GM12873 (cell line): ENCODE results near the gene PEAR1.

Source experiments
- CTCF ChIP-seq: IDR thresholded peaks from 2 replicates; pipeline ENCODE4 v1.5.1; 2012; ENCODE audit warnings: low read depth, mild to moderate bottlenecking, moderate library complexity, low read length, control low read depth; ENCODE audit not compliant: insufficient read depth; ENCODE audit errors: missing control alignments

Gene PEAR1

GRCh38 chr1:156924478-156925153, 31.1 kb downstream of the PEAR1 start:
- TF ChIP-seq CTCF, result no peak

- no peak for TF ChIP-seq CTCF
Measured at GRCh38 chr1:156925154-156926010, 31.9 kb downstream of the PEAR1 start.

GRCh38 chr1:156926175-156926574, 32.7 kb downstream of the PEAR1 start:
- TF ChIP-seq CTCF, result no peak

GRCh38 chr1:156927215-156928042, 33.9 kb downstream of the PEAR1 start:
- TF ChIP-seq CTCF, result peak; percentile 61

- TF ChIP-seq CTCF, result no peak
Measured at GRCh38 chr1:156928043-156928602, 34.6 kb downstream of the PEAR1 start.

DNA sequence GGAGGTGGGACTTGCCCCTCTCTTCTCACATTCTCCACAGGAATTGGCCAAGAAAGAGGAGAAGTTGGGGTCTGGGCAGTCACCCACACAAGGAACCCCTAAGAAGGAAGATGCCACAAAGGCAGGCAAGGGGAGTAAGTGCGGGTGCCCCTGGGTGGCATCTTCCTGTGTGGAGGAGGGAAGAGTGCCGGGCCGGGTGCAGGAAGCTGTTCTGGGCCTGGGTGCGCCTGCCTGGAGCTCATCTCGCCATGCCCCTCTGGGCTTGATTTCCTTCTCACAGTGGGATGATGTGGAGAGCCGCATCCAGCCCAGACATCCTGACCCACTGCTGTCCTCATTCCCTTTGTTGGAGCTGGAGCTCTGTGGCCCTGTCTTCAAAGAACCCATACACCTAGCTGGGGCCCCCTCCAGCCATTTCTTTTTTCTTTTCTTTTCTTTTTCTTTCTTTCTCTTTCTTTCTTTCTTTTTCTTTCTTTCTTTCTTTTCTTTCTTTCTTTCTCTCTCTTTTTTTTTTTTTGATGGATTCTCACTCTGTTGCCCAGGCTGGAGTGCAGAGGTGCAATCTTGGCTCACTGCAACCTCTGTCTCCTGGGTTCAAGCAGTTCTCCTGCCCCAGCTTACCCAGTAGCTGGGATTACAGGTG, 36.2 kb downstream of the PEAR1 start:
- no peak for TF ChIP-seq CTCF

DNA sequence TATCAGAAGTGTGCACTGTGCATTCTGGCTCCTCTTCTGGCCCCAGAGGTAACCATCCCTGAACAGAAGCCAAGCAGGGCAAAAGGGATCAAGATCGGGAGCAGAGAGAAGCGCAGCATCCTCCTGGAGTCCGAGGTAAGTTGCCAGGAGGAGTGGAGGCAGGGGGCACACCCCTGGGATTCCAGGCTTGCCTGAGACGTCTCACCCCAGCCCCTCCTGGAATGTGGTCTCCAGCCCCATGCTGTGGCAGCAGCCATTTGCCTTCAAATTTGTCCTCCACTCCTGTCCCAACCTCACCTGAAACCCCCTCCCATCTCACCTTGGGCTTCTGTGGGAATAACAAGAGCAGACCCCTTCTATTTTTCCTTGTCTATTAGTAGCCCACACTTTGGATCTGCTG, 37.0 kb downstream of the PEAR1 start:
- TF ChIP-seq CTCF, result no peak
